Fibroblast of the aortic adventitia (primary cell): ENCODE results near the gene OR51A7. TPM values are rescaled to one million over a fixed set of nuclear protein-coding genes. Genes with fewer than 3 reads are reported as not detected.
"Not testable (repeated sequence)": the region's sequence is repeated elsewhere in the genome, so short reads cannot be mapped to it uniquely, and the experiment has no call there.

Source experiments
- DNase-seq: peaks from one replicate; pipeline ENCODE4 v3.0.0-alpha.2; 2010; ENCODE audit warnings: low read depth
- H3K4me3 ChIP-seq: 2 replicates; pipeline ENCODE4 v1.5.1; 2011; ENCODE audit warnings: low read depth, mild to moderate bottlenecking, control low read depth, low read length, moderate library complexity
- CTCF ChIP-seq: IDR thresholded peaks from 2 replicates; pipeline ENCODE4 v1.5.1; 2011; ENCODE audit warnings: mild to moderate bottlenecking, low read length, control low read depth, inconsistent platforms; ENCODE audit not compliant: insufficient read depth
- total RNA-seq: library from RNA; depleted of rRNA; stranded (reverse); fragments of >200 nt; gene quantifications from 2 replicates; pipeline ENCODE4 v1.2.3, GENCODE V29; 2012; ENCODE audit warnings: low replicate concordance

OR51A7 gene, protein sequence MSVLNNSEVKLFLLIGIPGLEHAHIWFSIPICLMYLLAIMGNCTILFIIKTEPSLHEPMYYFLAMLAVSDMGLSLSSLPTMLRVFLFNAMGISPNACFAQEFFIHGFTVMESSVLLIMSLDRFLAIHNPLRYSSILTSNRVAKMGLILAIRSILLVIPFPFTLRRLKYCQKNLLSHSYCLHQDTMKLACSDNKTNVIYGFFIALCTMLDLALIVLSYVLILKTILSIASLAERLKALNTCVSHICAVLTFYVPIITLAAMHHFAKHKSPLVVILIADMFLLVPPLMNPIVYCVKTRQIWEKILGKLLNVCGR
- total RNA-seq: not detected in 2 replicates

- no peak for TF ChIP-seq CTCF
- DNase-seq: no peak
- no peak within 1 kb of the TSS for H3K4me3 ChIP-seq
Measured at GRCh38 chr11:4903484-4903883, at the start of gene OR51A7. Gene OR51A7 (plus strand): TSS chr11:4903783. CDS start chr11:4907370, 3,587 bp downstream.

GRCh38 chr11:4854286-4854685, 49.3 kb upstream of the OR51A7 start:
- H3K4me3 ChIP-seq, DNase-seq: not testable (repeated sequence)

- no peak overlapping the region for H3K4me3 ChIP-seq
- DNase-seq: no peak
- TF ChIP-seq CTCF: no peak
Measured at GRCh38 chr11:4862447-4863236, 40.9 kb upstream of the OR51A7 start.

DNA sequence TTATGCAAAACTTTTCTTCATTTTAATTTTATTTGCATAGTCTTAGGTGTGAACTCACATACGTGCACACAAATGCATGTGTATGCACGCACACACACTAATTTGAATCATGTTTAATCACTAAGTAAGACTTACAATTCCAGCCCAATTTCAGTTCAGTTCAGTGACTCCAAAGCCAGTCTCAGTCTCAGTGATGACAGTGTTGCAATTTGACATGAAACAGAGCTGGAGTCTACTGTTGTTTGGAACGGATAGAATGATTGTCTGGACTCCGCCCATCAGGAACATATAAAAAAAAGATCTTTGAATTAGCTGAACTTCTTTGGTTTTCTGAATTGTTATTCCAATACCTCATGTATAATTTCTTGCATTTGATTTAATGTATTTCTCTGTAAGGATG, 39.7 kb upstream of the OR51A7 start:
- TF ChIP-seq CTCF: no peak
- H3K4me3 ChIP-seq: no peak overlapping the region
- no peak for DNase-seq

DNA sequence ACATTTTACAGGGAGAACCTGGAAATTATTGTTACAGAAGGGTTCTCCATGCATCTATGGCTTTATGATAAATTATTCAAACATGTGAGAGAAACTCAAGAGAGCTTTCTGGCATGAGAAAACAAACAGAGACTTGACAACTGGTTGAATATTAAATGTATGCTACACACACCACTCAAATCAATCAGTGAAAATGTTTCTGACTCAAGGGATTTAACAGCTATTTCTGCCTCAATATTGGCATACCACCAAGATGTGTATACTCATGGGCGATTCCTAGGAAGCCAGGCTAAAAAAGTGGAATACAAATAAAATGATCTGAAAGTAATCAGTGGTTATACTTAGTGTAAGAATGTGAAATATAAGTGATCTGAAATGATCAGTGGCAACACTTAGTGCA, 37.7 kb upstream of the OR51A7 start:
- no peak for DNase-seq
- TF ChIP-seq CTCF: no peak
- H3K4me3 ChIP-seq: no peak overlapping the region

DNA sequence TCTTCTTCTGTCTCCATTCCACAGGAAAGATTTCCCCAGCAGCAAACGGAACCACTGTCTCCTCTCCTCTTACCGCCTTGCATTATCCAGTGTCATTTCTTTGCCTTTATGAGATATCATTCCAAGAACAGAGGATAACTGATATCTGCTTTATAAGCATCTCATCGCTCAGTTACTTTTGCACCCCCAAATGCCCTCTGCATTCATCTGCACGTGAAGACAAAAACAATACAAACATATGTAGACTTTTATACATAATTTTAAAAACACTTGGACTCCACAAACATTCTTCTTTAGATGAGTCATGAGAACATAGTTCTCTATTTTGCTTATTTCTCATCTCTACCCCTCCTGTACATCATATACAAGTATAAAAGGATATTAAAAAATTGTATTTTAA, 22.4 kb upstream of the OR51A7 start:
- H3K4me3 ChIP-seq: no peak overlapping the region
- TF ChIP-seq CTCF: no peak
- no peak for DNase-seq

DNA sequence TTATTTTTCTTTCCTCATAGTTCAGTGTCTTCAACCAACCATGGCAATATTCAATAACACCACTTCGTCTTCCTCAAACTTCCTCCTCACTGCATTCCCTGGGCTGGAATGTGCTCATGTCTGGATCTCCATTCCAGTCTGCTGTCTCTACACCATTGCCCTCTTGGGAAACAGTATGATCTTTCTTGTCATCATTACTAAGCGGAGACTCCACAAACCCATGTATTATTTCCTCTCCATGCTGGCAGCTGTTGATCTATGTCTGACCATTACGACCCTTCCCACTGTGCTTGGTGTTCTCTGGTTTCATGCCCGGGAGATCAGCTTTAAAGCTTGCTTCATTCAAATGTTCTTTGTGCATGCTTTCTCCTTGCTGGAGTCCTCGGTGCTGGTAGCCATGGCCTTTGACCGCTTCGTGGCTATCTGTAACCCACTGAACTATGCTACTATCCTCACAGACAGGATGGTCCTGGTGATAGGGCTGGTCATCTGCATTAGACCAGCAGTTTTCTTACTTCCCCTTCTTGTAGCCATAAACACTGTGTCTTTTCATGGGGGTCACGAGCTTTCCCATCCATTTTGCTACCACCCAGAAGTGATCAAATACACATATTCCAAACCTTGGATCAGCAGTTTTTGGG, 21.6 kb upstream of the OR51A7 start, which contains the start of gene OR51T1:
Gene OR51T1, plus strand, starts transcription at position 41 of the 641 bp plus-strand sequence. Its CDS starts 0 bp downstream, at position 41.
- no peak within 1 kb of the TSS for H3K4me3 ChIP-seq
- DNase-seq: no peak
- no peak for TF ChIP-seq CTCF
